Measurements from ENCODE around the gene EEF1E1. TPM values are rescaled to one million over a fixed set of nuclear protein-coding genes. Genes with fewer than 3 reads are reported as not detected.
A peak's percentile ranks its signal among the peaks of the same experiment; 100 is the strongest.

EEF1E1 gene
- total and polyA plus RNA-seq, 2 of the 8 experiments (the other 6 are each of a cell fraction or from before 2014, with no cell fraction given): 96.8 to 112 TPM

GRCh38 chr6:8066108-8066507, 36.2 kb downstream of the EEF1E1 start:
- no peak overlapping the region for H2BK5ac ChIP-seq (ENCODE audit: low read depth, low read length)
- H3K4me3 ChIP-seq (ENCODE audit: extremely low read depth in 1 of 4, insufficient read depth in 2 of 4, low read depth in 3 of 4, low read length in 4 of 4): no peak overlapping the region
- no peaks in the 10 kb centered on the region for H3K9me3 ChIP-seq (ENCODE audit: insufficient read depth in 2 of 2, low read depth in 1 of 2, low read length in 1 of 2)
- no peaks in the 10 kb centered on the region for H3K27me3 ChIP-seq (replicated peaks in 1 of 4; ENCODE audit: control insufficient read depth in 3 of 4, extremely low read depth in 1 of 4, insufficient read depth in 3 of 4, low read length in 3 of 4)
- CTCF ChIA-PET (ENCODE audit: partially characterized antibody): interaction anchor here (0.6 to 2.3 kb wide), 8 partner anchors 10 to 636 kb away, joined by 3 to 9 read pairs (median 3); partner anchors contain the start of gene EEF1E1
- no peak overlapping the region for H4K8ac ChIP-seq (ENCODE audit: extremely low read depth, insufficient read depth, low read length)
- H3K79me1 ChIP-seq (ENCODE audit: low read depth, low read length): peaks cover 3% of the 10 kb centered on the region; the same call in 1 of the 2 replicates
- H2BK120ac ChIP-seq (replicated peaks; ENCODE audit: low read depth, low read length): no peak overlapping the region
- H3K56ac ChIP-seq (replicated peaks; ENCODE audit: insufficient read length, low read depth, low read length): no peak overlapping the region
- H2AK5ac ChIP-seq (ENCODE audit: low read depth, low read length): no peak overlapping the region
- no peak overlapping the region for H4K91ac ChIP-seq (replicated peaks; ENCODE audit: insufficient read length, low read length)
- H3K79me2 ChIP-seq (ENCODE audit: control insufficient read depth in 1 of 2, insufficient read depth in 2 of 2, low read length in 2 of 2): peaks cover 0 to 6% of the 10 kb centered on the region in 2 experiments; a peak in 2 of 4 replicates
- H2AFZ ChIP-seq (ENCODE audit: low read length): no peak overlapping the region
- no peak for DNase-seq (ENCODE audit: low read depth in 1 of 2, low spot score in 2 of 2)
- no peaks in the 10 kb centered on the region for H4K20me1 ChIP-seq (replicated peaks in 1 of 2; ENCODE audit: control insufficient read depth in 1 of 2, insufficient read depth in 2 of 2, low read length in 2 of 2)
- WGBS, 2 experiments (ENCODE audit: extremely low coverage in 1 of 2, insufficient coverage in 1 of 2, insufficient read length in 1 of 2, insufficient replicate concordance in 2 of 2, low coverage in 1 of 2, low lambda C conversion rate in 2 of 2, missing lambda C conversion rate in 1 of 2): 88% methylated on average over 4 of the region's 4 CpGs; no CpG with 5 or more reads in 1 of the 2 experiments
- H3K14ac ChIP-seq (ENCODE audit: insufficient read length): no peak overlapping the region
- no peak for FAIRE-seq
- peaks cover 0 to 5% (median 4%) of the 10 kb centered on the region in 4 experiments; a peak in 4 of 7 replicates for H3K4me1 ChIP-seq (replicated peaks in 1 of 4; ENCODE audit: control insufficient read depth in 3 of 4, insufficient read depth in 4 of 4, low read length in 3 of 4)
- 0 out of 2 replicates have a peak overlapping the region, but pooled peaks have one; percentile 40 for H2BK15ac ChIP-seq (ENCODE audit: low read length)
- no peak overlapping the region for H3K23ac ChIP-seq (ENCODE audit: insufficient read length)
- no peak overlapping the region for H3K4me2 ChIP-seq (ENCODE audit: insufficient read depth in 1 of 2, low read depth in 2 of 2, low read length in 2 of 2)
- H2BK20ac ChIP-seq (ENCODE audit: low read length): peak overlapping the region; percentile 49; the same call in 1 of the 2 replicates
- peaks cover 0 to 11% (median 6%) of the 10 kb centered on the region in 4 experiments; a peak in 5 of 8 replicates for H3K36me3 ChIP-seq (ENCODE audit: control insufficient read depth in 2 of 4, insufficient read depth in 4 of 4, low read length in 3 of 4)
- H3K9ac ChIP-seq (replicated peaks in 1 of 4; ENCODE audit: extremely low read depth in 1 of 4, low read depth in 3 of 4, low read length in 3 of 4): no peak overlapping the region
- no peak overlapping the region for H3K18ac ChIP-seq (ENCODE audit: extremely low read depth, low read length)
- POLR2A ChIA-PET (ENCODE audit: partially characterized antibody): interaction anchor here (0.9 to 4.3 kb wide), 4 partner anchors 8 to 36 kb away, joined by 4 to 19 read pairs (median 4); partner anchors contain the start of gene EEF1E1
- TF ChIP-seq CHD2 (IDR thresholded peaks at IDR 0.05; ENCODE audit: low read length) (no peak), MAFK (IDR thresholded peaks at IDR 0.05; ENCODE audit: low read depth, low read length) (no peak), SRF (IDR thresholded peaks at IDR 0.05; ENCODE audit: low read depth, low read length) (no peak), YY1 (IDR thresholded peaks at IDR 0.05; ENCODE audit: low read depth, low read length) (no peak), RAD21 (IDR thresholded peaks at IDR 0.05 in 1 of 2, conservative IDR thresholded peaks at IDR 0.05 in 1 of 2; ENCODE audit: low read depth in 2 of 2, low read length in 2 of 2) (peak in 1 of 2 experiments; percentile 7; a peak in 1 of 4 replicates), BCL11A (IDR thresholded peaks at IDR 0.05; ENCODE audit: low read depth in 2 of 2, low read length in 2 of 2) (no peak), NRF1 (IDR thresholded peaks at IDR 0.05; ENCODE audit: low read depth, low read length) (no peak), RXRA (IDR thresholded peaks at IDR 0.05; ENCODE audit: insufficient read depth, low read depth, low read length) (no peak)
- TF ChIP-seq, protein P1, sequence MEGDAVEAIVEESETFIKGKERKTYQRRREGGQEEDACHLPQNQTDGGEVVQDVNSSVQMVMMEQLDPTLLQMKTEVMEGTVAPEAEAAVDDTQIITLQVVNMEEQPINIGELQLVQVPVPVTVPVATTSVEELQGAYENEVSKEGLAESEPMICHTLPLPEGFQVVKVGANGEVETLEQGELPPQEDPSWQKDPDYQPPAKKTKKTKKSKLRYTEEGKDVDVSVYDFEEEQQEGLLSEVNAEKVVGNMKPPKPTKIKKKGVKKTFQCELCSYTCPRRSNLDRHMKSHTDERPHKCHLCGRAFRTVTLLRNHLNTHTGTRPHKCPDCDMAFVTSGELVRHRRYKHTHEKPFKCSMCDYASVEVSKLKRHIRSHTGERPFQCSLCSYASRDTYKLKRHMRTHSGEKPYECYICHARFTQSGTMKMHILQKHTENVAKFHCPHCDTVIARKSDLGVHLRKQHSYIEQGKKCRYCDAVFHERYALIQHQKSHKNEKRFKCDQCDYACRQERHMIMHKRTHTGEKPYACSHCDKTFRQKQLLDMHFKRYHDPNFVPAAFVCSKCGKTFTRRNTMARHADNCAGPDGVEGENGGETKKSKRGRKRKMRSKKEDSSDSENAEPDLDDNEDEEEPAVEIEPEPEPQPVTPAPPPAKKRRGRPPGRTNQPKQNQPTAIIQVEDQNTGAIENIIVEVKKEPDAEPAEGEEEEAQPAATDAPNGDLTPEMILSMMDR (IDR thresholded peaks at IDR 0.05; ENCODE audit: control extremely low read depth in 1 of 3, insufficient read depth in 1 of 3, low read depth in 1 of 3, low read length in 3 of 3): peak in 1 of 3 experiments; percentile 44; a peak in 1 of 4 replicates
- H3K27ac ChIP-seq (ENCODE audit: low read depth, low read length): no peak overlapping the region
- H4K5ac ChIP-seq (ENCODE audit: insufficient read length, low read depth, low read length): no peak overlapping the region
- peaks cover 2% of the 10 kb centered on the region; the same call in 1 of the 2 replicates for H3K23me2 ChIP-seq (ENCODE audit: low read depth, low read length)
- 0 out of 2 replicates have a peak overlapping the region, but pooled peaks have one; percentile 2 for H2BK12ac ChIP-seq (ENCODE audit: low read depth, low read length)
- H3K4ac ChIP-seq (replicated peaks; ENCODE audit: insufficient read length, low read depth, low read length): no peak overlapping the region
